ENCODE data around the gene GAGE1.
"Not testable (repeated sequence)": the region's sequence is repeated elsewhere in the genome, so short reads cannot be mapped to it uniquely, and the experiment has no call there.

- TF ChIP-seq, protein P1, sequence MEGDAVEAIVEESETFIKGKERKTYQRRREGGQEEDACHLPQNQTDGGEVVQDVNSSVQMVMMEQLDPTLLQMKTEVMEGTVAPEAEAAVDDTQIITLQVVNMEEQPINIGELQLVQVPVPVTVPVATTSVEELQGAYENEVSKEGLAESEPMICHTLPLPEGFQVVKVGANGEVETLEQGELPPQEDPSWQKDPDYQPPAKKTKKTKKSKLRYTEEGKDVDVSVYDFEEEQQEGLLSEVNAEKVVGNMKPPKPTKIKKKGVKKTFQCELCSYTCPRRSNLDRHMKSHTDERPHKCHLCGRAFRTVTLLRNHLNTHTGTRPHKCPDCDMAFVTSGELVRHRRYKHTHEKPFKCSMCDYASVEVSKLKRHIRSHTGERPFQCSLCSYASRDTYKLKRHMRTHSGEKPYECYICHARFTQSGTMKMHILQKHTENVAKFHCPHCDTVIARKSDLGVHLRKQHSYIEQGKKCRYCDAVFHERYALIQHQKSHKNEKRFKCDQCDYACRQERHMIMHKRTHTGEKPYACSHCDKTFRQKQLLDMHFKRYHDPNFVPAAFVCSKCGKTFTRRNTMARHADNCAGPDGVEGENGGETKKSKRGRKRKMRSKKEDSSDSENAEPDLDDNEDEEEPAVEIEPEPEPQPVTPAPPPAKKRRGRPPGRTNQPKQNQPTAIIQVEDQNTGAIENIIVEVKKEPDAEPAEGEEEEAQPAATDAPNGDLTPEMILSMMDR (IDR thresholded peaks at IDR 0.05): not testable (repeated sequence)
- TF ChIP-seq POLR2A, POLR2AphosphoS5 (IDR thresholded peaks at IDR 0.05): not testable (repeated sequence)
Observed at GRCh38 chrX:49589196-49589595, 9.6 kb upstream of the GAGE1 start, which contains the start of gene GAGE2A.
